Hepatocyte (in vitro differentiated cells): ENCODE results near the gene MEP1A.

ENCODE experiments used
- CTCF ChIP-seq: fragments of 200-600 bp; sonication (generic); IDR thresholded peaks from 2 replicates; pipeline ENCODE4 v1.5.1; 2016; ENCODE audit warnings: antibody characterized with exemption, mild to moderate bottlenecking; ENCODE audit not compliant: poor library complexity
- EZH2 ChIP-seq: fragments of 200-600 bp; sonication (generic); IDR thresholded peaks from 2 replicates; pipeline ENCODE4 v1.6.1; 2016; ENCODE audit warnings: antibody characterized with exemption, mild to moderate bottlenecking, borderline replicate concordance

- no peak for TF ChIP-seq CTCF
- TF ChIP-seq EZH2: no peak
Observed at GRCh38 chr6:46790355-46790874, 2.8 kb upstream of the MEP1A start.
